Measurements from ENCODE around the gene EIF4G1. TPM values are rescaled to one million over a fixed set of nuclear protein-coding genes. Genes with fewer than 3 reads are reported as not detected.
A peak's percentile ranks its signal among the peaks of the same experiment; 100 is the strongest.

EIF4G1 gene
- total and polyA plus RNA-seq, 2 experiments from 2014 or later: 204 to 254 TPM

GRCh38 chr3:184371570-184372018, 57.2 kb downstream of the EIF4G1 start:
- DNase-seq (ENCODE audit: low spot score): peak; percentile 91
- Histone ChIP-seq H2AFZ (no peak overlapping the region), H3K9me2 (replicated peaks; ENCODE audit: insufficient read depth) (no peaks in the 10 kb centered on the region), H3K4me2 (no peak overlapping the region), H3K27ac (no peak overlapping the region), H3K4me3 (no peak overlapping the region), H3K9me3 (ENCODE audit: low read depth) (no peaks in the 10 kb centered on the region), H3K4me1 (ENCODE audit: insufficient read depth) (peaks cover 5% of the 10 kb centered on the region), H4K20me1 (ENCODE audit: insufficient read depth, poor library complexity, severe bottlenecking) (no peaks in the 10 kb centered on the region), H3K79me2 (no peaks in the 10 kb centered on the region), H3K36me3 (replicated peaks; ENCODE audit: insufficient read depth, low read depth) (peaks cover 4% of the 10 kb centered on the region), H3K27me3 (no peaks in the 10 kb centered on the region)
- WGBS (ENCODE audit: low lambda C conversion rate, missing lambda C conversion rate): 41% methylated on average over 5 of the region's 5 CpGs
- TF ChIP-seq EZH2phosphoT487 (IDR thresholded peaks at IDR 0.05; ENCODE audit: low read depth, severe bottlenecking, unreplicated experiment): no peak
- TF ChIP-seq CTCF (IDR thresholded peaks at IDR 0.05; ENCODE audit: poor library complexity): peak; percentile 94

- Histone ChIP-seq H3K9me2 (replicated peaks; ENCODE audit: insufficient read depth) (no peaks in the 10 kb centered on the region), H2AFZ (no peak overlapping the region), H3K4me1 (ENCODE audit: insufficient read depth) (peaks cover 5% of the 10 kb centered on the region), H3K4me3 (no peak overlapping the region), H3K79me2 (no peaks in the 10 kb centered on the region), H3K9me3 (ENCODE audit: low read depth) (no peaks in the 10 kb centered on the region), H3K27me3 (no peaks in the 10 kb centered on the region), H3K27ac (no peak overlapping the region), H3K4me2 (no peak overlapping the region), H4K20me1 (ENCODE audit: insufficient read depth, poor library complexity, severe bottlenecking) (no peaks in the 10 kb centered on the region), H3K36me3 (replicated peaks; ENCODE audit: insufficient read depth, low read depth) (peaks cover 4% of the 10 kb centered on the region)
- no peak for DNase-seq (ENCODE audit: low spot score)
- 85% methylated on average over 8 of the region's 8 CpGs for WGBS (ENCODE audit: low lambda C conversion rate, missing lambda C conversion rate)
- TF ChIP-seq CTCF (IDR thresholded peaks at IDR 0.05; ENCODE audit: poor library complexity) (no peak), EZH2 (IDR thresholded peaks at IDR 0.05; ENCODE audit: borderline replicate concordance) (no peak), EZH2phosphoT487 (IDR thresholded peaks at IDR 0.05; ENCODE audit: low read depth, severe bottlenecking, unreplicated experiment) (no peak)
Observed at GRCh38 chr3:184372296-184372821, 58.0 kb downstream of the EIF4G1 start.

- no peak overlapping the region for H3K4me3 ChIP-seq
- no peak overlapping the region for H2AFZ ChIP-seq
- H3K27ac ChIP-seq: no peak overlapping the region
- whole genome bisulfite sequencing (ENCODE audit: low lambda C conversion rate, missing lambda C conversion rate): 82% methylated on average over 5 of the region's 5 CpGs
- H3K79me2 ChIP-seq: no peaks in the 10 kb centered on the region
- DNase-seq (ENCODE audit: low spot score): no peak
- H3K4me2 ChIP-seq: no peak overlapping the region
- H3K27me3 ChIP-seq: no peaks in the 10 kb centered on the region
- H3K36me3 ChIP-seq (replicated peaks; ENCODE audit: insufficient read depth, low read depth): peaks cover 4% of the 10 kb centered on the region
- peaks cover 8% of the 10 kb centered on the region for H3K4me1 ChIP-seq (ENCODE audit: insufficient read depth)
- TF ChIP-seq EZH2 (IDR thresholded peaks at IDR 0.05; ENCODE audit: borderline replicate concordance) (no peak), EZH2phosphoT487 (IDR thresholded peaks at IDR 0.05; ENCODE audit: low read depth, severe bottlenecking, unreplicated experiment) (no peak), CTCF (IDR thresholded peaks at IDR 0.05; ENCODE audit: poor library complexity) (no peak)
- no peaks in the 10 kb centered on the region for H3K9me2 ChIP-seq (replicated peaks; ENCODE audit: insufficient read depth)
- H3K9me3 ChIP-seq (ENCODE audit: low read depth): no peaks in the 10 kb centered on the region
- H4K20me1 ChIP-seq (ENCODE audit: insufficient read depth, poor library complexity, severe bottlenecking): no peaks in the 10 kb centered on the region
Observed at GRCh38 chr3:184372911-184373310, 58.5 kb downstream of the EIF4G1 start.

All from hepatocyte (in vitro differentiated cells).